Stimulated activated naive CD8-positive, alpha-beta T cell treated with anti-CD3 and anti-CD28 coated beads, Interleukin-15, Interleukin-2, amounts not matched to agents 100 ng/mL and 50 ng/mL, for 24 hours (primary cell): ENCODE results near the gene SERTAD3.
A peak's percentile ranks its signal among the peaks of the same experiment; 100 is the strongest.
"Not testable (repeated sequence)": the region's sequence is repeated elsewhere in the genome, so short reads cannot be mapped to it uniquely, and the experiment has no call there.

Source experiments
- H3K27ac Mint-ChIP-seq: one replicate; pipeline ENCODE4 v1.8.0; 2021; ENCODE audit warnings: mild to moderate bottlenecking, mixed read lengths
- H3K27me3 Mint-ChIP-seq: one replicate; pipeline ENCODE4 v1.8.0; 2021; ENCODE audit warnings: mixed read lengths
- H3K36me3 Mint-ChIP-seq: one replicate; pipeline ENCODE4 v1.8.0; 2021; ENCODE audit warnings: low read depth, mixed read lengths
- H3K4me1 Mint-ChIP-seq: one replicate; pipeline ENCODE4 v1.8.0; 2021; ENCODE audit warnings: low read depth, mixed read lengths
- H3K4me3 Mint-ChIP-seq: one replicate; pipeline ENCODE4 v1.8.0; 2021; ENCODE audit warnings: mild to moderate bottlenecking, mixed read lengths
- H3K9me3 Mint-ChIP-seq: one replicate; pipeline ENCODE4 v1.8.0; 2021; ENCODE audit warnings: mixed read lengths

The SERTAD3 gene

GRCh38 chr19:40465025-40465556, 21.0 kb upstream of the SERTAD3 start:
- H3K4me3 Mint-ChIP-seq = peak overlapping the region; percentile 88
- peaks cover 35% of the 10 kb centered on the region for H3K4me1 Mint-ChIP-seq
- peaks cover 15% of the 10 kb centered on the region for H3K27me3 Mint-ChIP-seq
- H3K9me3 Mint-ChIP-seq = no peaks in the 10 kb centered on the region
- H3K27ac Mint-ChIP-seq = peak overlapping the region; percentile 85
- peaks cover 4% of the 10 kb centered on the region for H3K36me3 Mint-ChIP-seq

- Mint-ChIP-seq H3K36me3 (peaks cover 4% of the 10 kb centered on the region), H3K4me1 (peaks cover 35% of the 10 kb centered on the region), H3K4me3 (peak overlapping the region; percentile 88), H3K9me3 (no peaks in the 10 kb centered on the region), H3K27me3 (peaks cover 15% of the 10 kb centered on the region), H3K27ac (no peak overlapping the region)
Observed at GRCh38 chr19:40464059-40465024, 20.2 kb upstream of the SERTAD3 start.

GRCh38 chr19:40463587-40464037, 19.5 kb upstream of the SERTAD3 start:
- Mint-ChIP-seq H3K4me1 (peaks cover 35% of the 10 kb centered on the region), H3K27me3 (peaks cover 15% of the 10 kb centered on the region)
- not testable (repeated sequence) for H3K27ac Mint-ChIP-seq, H3K4me3 Mint-ChIP-seq, H3K36me3 Mint-ChIP-seq, H3K9me3 Mint-ChIP-seq

GRCh38 chr19:40461669-40462221, 17.6 kb upstream of the SERTAD3 start:
- Mint-ChIP-seq H3K27me3 (peaks cover 7% of the 10 kb centered on the region), H3K36me3 (peaks cover 5% of the 10 kb centered on the region), H3K4me3 (no peak overlapping the region), H3K27ac (peak overlapping the region; percentile 64), H3K9me3 (no peaks in the 10 kb centered on the region), H3K4me1 (peaks cover 31% of the 10 kb centered on the region)

- Mint-ChIP-seq H3K4me1 (peaks cover 17% of the 10 kb centered on the region), H3K4me3 (no peak overlapping the region), H3K27ac (no peak overlapping the region), H3K36me3 (peaks cover 4% of the 10 kb centered on the region), H3K9me3 (no peaks in the 10 kb centered on the region), H3K27me3 (no peaks in the 10 kb centered on the region)
Observed at GRCh38 chr19:40460185-40460584, 16.1 kb upstream of the SERTAD3 start.

GRCh38 chr19:40458597-40458974, 14.5 kb upstream of the SERTAD3 start:
- H3K36me3 Mint-ChIP-seq = peaks cover 4% of the 10 kb centered on the region
- H3K4me1 Mint-ChIP-seq = peaks cover 7% of the 10 kb centered on the region
- no peaks in the 10 kb centered on the region for H3K9me3 Mint-ChIP-seq
- H3K4me3 Mint-ChIP-seq = no peak overlapping the region
- no peaks in the 10 kb centered on the region for H3K27me3 Mint-ChIP-seq
- H3K27ac Mint-ChIP-seq = no peak overlapping the region

- H3K9me3 Mint-ChIP-seq = no peaks in the 10 kb centered on the region
- no peak overlapping the region for H3K4me3 Mint-ChIP-seq
- peaks cover 7% of the 10 kb centered on the region for H3K4me1 Mint-ChIP-seq
- H3K36me3 Mint-ChIP-seq = peaks cover 4% of the 10 kb centered on the region
- no peaks in the 10 kb centered on the region for H3K27me3 Mint-ChIP-seq
- no peak overlapping the region for H3K27ac Mint-ChIP-seq
Observed at GRCh38 chr19:40457953-40458596, 13.9 kb upstream of the SERTAD3 start.

GRCh38 chr19:40457048-40457447, 12.9 kb upstream of the SERTAD3 start:
- Mint-ChIP-seq H3K4me1 (peaks cover 4% of the 10 kb centered on the region), H3K4me3 (no peak overlapping the region), H3K27me3 (no peaks in the 10 kb centered on the region), H3K36me3 (peaks cover 4% of the 10 kb centered on the region), H3K9me3 (no peaks in the 10 kb centered on the region), H3K27ac (no peak overlapping the region)

GRCh38 chr19:40453943-40454342, 9.8 kb upstream of the SERTAD3 start:
- not testable (repeated sequence) for H3K36me3 Mint-ChIP-seq, H3K27ac Mint-ChIP-seq, H3K4me3 Mint-ChIP-seq, H3K27me3 Mint-ChIP-seq, H3K4me1 Mint-ChIP-seq, H3K9me3 Mint-ChIP-seq

GRCh38 chr19:40453151-40453735, 9.1 kb upstream of the SERTAD3 start:
- no peaks in the 10 kb centered on the region for H3K27me3 Mint-ChIP-seq
- H3K4me1 Mint-ChIP-seq = no peaks in the 10 kb centered on the region
- no peak overlapping the region for H3K27ac Mint-ChIP-seq
- H3K4me3 Mint-ChIP-seq = no peak overlapping the region
- peaks cover 9% of the 10 kb centered on the region for H3K36me3 Mint-ChIP-seq
- no peaks in the 10 kb centered on the region for H3K9me3 Mint-ChIP-seq

- H3K27ac Mint-ChIP-seq = no peak overlapping the region
- no peaks in the 10 kb centered on the region for H3K9me3 Mint-ChIP-seq
- no peaks in the 10 kb centered on the region for H3K4me1 Mint-ChIP-seq
- no peaks in the 10 kb centered on the region for H3K27me3 Mint-ChIP-seq
- H3K36me3 Mint-ChIP-seq = peaks cover 9% of the 10 kb centered on the region
- no peak overlapping the region for H3K4me3 Mint-ChIP-seq
Observed at GRCh38 chr19:40452016-40452415, 7.9 kb upstream of the SERTAD3 start.

- Mint-ChIP-seq H3K4me3 (no peak overlapping the region), H3K4me1 (no peaks in the 10 kb centered on the region), H3K27me3 (no peaks in the 10 kb centered on the region), H3K9me3 (no peaks in the 10 kb centered on the region), H3K27ac (no peak overlapping the region), H3K36me3 (peaks cover 5% of the 10 kb centered on the region)
Observed at GRCh38 chr19:40450664-40451063, 6.5 kb upstream of the SERTAD3 start.

GRCh38 chr19:40449506-40449905, 5.4 kb upstream of the SERTAD3 start:
- Mint-ChIP-seq H3K27me3 (no peaks in the 10 kb centered on the region), H3K9me3 (no peaks in the 10 kb centered on the region), H3K4me3 (no peak overlapping the region), H3K27ac (no peak overlapping the region), H3K36me3 (peaks cover 5% of the 10 kb centered on the region), H3K4me1 (peaks cover 5% of the 10 kb centered on the region)

GRCh38 chr19:40446263-40446784, 2.2 kb upstream of the SERTAD3 start:
- peaks cover 16% of the 10 kb centered on the region for H3K4me1 Mint-ChIP-seq
- no peak overlapping the region for H3K4me3 Mint-ChIP-seq
- H3K27me3 Mint-ChIP-seq = no peaks in the 10 kb centered on the region
- H3K36me3 Mint-ChIP-seq = peaks cover 5% of the 10 kb centered on the region
- peak overlapping the region; percentile 21 for H3K27ac Mint-ChIP-seq
- no peaks in the 10 kb centered on the region for H3K9me3 Mint-ChIP-seq
